HEK293 (cell line): Measurements from ENCODE around the gene RASAL2.
A peak's percentile ranks its signal among the peaks of the same experiment; 100 is the strongest.

Experiments used
- CTCF ChIA-PET: fragments of 350-600 bp; formaldehyde crosslinking; extraction: SDS; loops from one replicate; lab custom pipeline; 2021; ENCODE audit warnings: antibody characterized with exemption; lab: Yijun Ruan, JAX
- POLR2A ChIA-PET: fragments of 300-600 bp; formaldehyde crosslinking; extraction: SDS; loops from one replicate; lab custom pipeline; 2020; ENCODE audit warnings: antibody characterized with exemption, inconsistent platforms; lab: Yijun Ruan, JAX
- H3K27ac ChIP-seq: fragments of 200-500 bp; sonication (Bioruptor generic); 2 replicates; pipeline ENCODE4 v1.5.1; 2014; ENCODE audit warnings: low read depth, low read length, control low read depth, inconsistent platforms; ENCODE audit errors: extremely low read depth
- H3K36me3 ChIP-seq, 2 experiments: fragments of 200-500 bp in 1 of 2; sonication (Bioruptor generic) in 1 of 2; 1 replicate in 1 of 2; 2 replicates in 1 of 2; pipeline ENCODE4 v1.5.1; 2014 to 2017; ENCODE audit warnings: inconsistent platforms in 2 of 2, low read length in 2 of 2; ENCODE audit not compliant: control insufficient read depth in 2 of 2, insufficient read depth in 1 of 2
- H3K4me1 ChIP-seq: fragments of 200-500 bp; sonication (Bioruptor generic); 2 replicates; pipeline ENCODE4 v1.5.1; 2014; ENCODE audit warnings: mild to moderate bottlenecking, low read length, inconsistent platforms; ENCODE audit not compliant: control insufficient read depth, insufficient read depth
- H3K4me3 ChIP-seq: 2 replicates; pipeline ENCODE4 v1.5.1; 2011; ENCODE audit warnings: low read depth, mild to moderate bottlenecking, control low read depth, low read length, moderate library complexity
- H3K9me3 ChIP-seq: fragments of 200-500 bp; sonication (Bioruptor generic); 2 replicates; pipeline ENCODE4 v1.5.1; 2014; ENCODE audit warnings: low read depth, low read length, inconsistent platforms; ENCODE audit not compliant: control insufficient read depth, insufficient read depth
- BCL6B ChIP-seq: fragments of 450-650 bp; formaldehyde crosslinking; IDR thresholded peaks from 2 replicates; pipeline ENCODE4 v1.5.1; 2017; ENCODE audit warnings: missing biosample characterization, missing genetic modification characterization
- GLI2 ChIP-seq: fragments of 450-650 bp; formaldehyde crosslinking; IDR thresholded peaks from 2 replicates; pipeline ENCODE4; 2017; ENCODE audit warnings: missing biosample characterization, missing genetic modification characterization, low read depth, borderline replicate concordance
- MYNN ChIP-seq: fragments of 450-650 bp; formaldehyde crosslinking; IDR thresholded peaks from 2 replicates; pipeline ENCODE4 v1.5.1; 2016; ENCODE audit warnings: missing biosample characterization, missing genetic modification characterization, borderline replicate concordance
- SETDB1 ChIP-seq: IDR thresholded peaks from one replicate; pipeline ENCODE4 v1.6.1; 2017; ENCODE audit warnings: mild to moderate bottlenecking, low read length, moderate library complexity, mixed read lengths; ENCODE audit not compliant: insufficient read length
- ZBTB26 ChIP-seq: fragments of 450-650 bp; formaldehyde crosslinking; optimal IDR thresholded peaks from 2 replicates; pipeline ENCODE3; 2016; ENCODE audit warnings: missing biosample characterization, mild to moderate bottlenecking, missing genetic modification characterization
- ZNF169 ChIP-seq: fragments of 450-650 bp; formaldehyde crosslinking; IDR thresholded peaks from 2 replicates; pipeline ENCODE4 v1.5.1; 2016; ENCODE audit warnings: missing biosample characterization, missing genetic modification characterization
- ZNF416 ChIP-seq: fragments of 450-650 bp; formaldehyde crosslinking; IDR thresholded peaks from 2 replicates; pipeline ENCODE4 v1.5.1; 2016; ENCODE audit warnings: missing biosample characterization, missing genetic modification characterization
- ZNF549 ChIP-seq: fragments of 450-650 bp; IDR thresholded peaks from 2 replicates; pipeline ENCODE4 v1.5.1; 2018; ENCODE audit warnings: missing biosample characterization, missing genetic modification characterization, mild to moderate bottlenecking, inconsistent platforms, moderate library complexity
- ZNF624 ChIP-seq: fragments of 450-650 bp; formaldehyde crosslinking; IDR thresholded peaks from 2 replicates; pipeline ENCODE4 v1.5.1; 2017; ENCODE audit warnings: missing biosample characterization, missing genetic modification characterization
- ZNF639 ChIP-seq: fragments of 450-650 bp; formaldehyde crosslinking; IDR thresholded peaks from 2 replicates; pipeline ENCODE4 v1.5.1; 2016; ENCODE audit warnings: missing biosample characterization, missing genetic modification characterization
- ZNF704 ChIP-seq: fragments of 450-650 bp; formaldehyde crosslinking; IDR thresholded peaks from 2 replicates; pipeline ENCODE4 v1.5.1; 2016; ENCODE audit warnings: missing biosample characterization, missing genetic modification characterization
- ZSCAN23 ChIP-seq: fragments of 450-650 bp; formaldehyde crosslinking; IDR thresholded peaks from 2 replicates; pipeline ENCODE4 v1.5.1; 2016; ENCODE audit warnings: missing biosample characterization, missing genetic modification characterization

Gene RASAL2

GRCh38 chr1:178275553-178275952 lies 181.6 kb downstream of the RASAL2 start:
- ChIA-PET POLR2A (no interaction called here), CTCF (interaction anchor here (0.6 to 1.4 kb wide), 3 partner anchors 111 to 329 kb away, joined by 3 read pairs; no protein-coding TSS in a partner anchor)
- Histone ChIP-seq H3K9me3 (no peaks in the 10 kb centered on the region), H3K36me3 (no peaks in the 10 kb centered on the region), H3K4me1 (no peaks in the 10 kb centered on the region), H3K27ac (no peak overlapping the region), H3K4me3 (no peak overlapping the region)
- TF ChIP-seq ZNF416 (tag by site-specific recombination) (no peak), MYNN (tag by site-specific recombination) (no peak), ZSCAN23 (tag by site-specific recombination) (no peak)

- TF ChIP-seq BCL6B (tag by site-specific recombination) (no peak), SETDB1 (peak; percentile 43), ZBTB26 (tag by site-specific recombination) (no peak), ZNF639 (tag by site-specific recombination) (no peak), ZNF549 (tag by site-specific recombination) (no peak)
- no peaks in the 10 kb centered on the region for H3K36me3 ChIP-seq
- ChIA-PET POLR2A (no interaction called here), CTCF (interaction anchor here (0.8 to 1.5 kb wide), 3 partner anchors 22 to 246 kb away, joined by 3 read pairs; no protein-coding TSS in a partner anchor)
- H3K4me1 ChIP-seq = no peaks in the 10 kb centered on the region
- H3K4me3 ChIP-seq = no peak overlapping the region
- no peak overlapping the region for H3K27ac ChIP-seq
- H3K9me3 ChIP-seq = no peaks in the 10 kb centered on the region
Observed at GRCh38 chr1:178277793-178278530, 184.1 kb downstream of the RASAL2 start.

- POLR2A ChIA-PET = no interaction called here
- Histone ChIP-seq H3K9me3 (no peaks in the 10 kb centered on the region), H3K27ac (no peak overlapping the region)
- TF ChIP-seq ZNF624 (tag by site-specific recombination) (no peak), ZNF169 (tag by site-specific recombination) (no peak), GLI2 (tag by site-specific recombination) (no peak), ZNF704 (tag by site-specific recombination) (no peak)
- TF ChIP-seq, all 188 proteins: peak for 0
- H3K36me3 ChIP-seq = no peaks in the 10 kb centered on the region
- CTCF ChIA-PET = interaction anchor here (0.5 to 1.3 kb wide), 2 partner anchors 21 to 66 kb away, joined by 3 read pairs; no protein-coding TSS in a partner anchor
- no peak overlapping the region for H3K4me3 ChIP-seq
- H3K4me1 ChIP-seq = no peaks in the 10 kb centered on the region
Observed at GRCh38 chr1:178278916-178279686, 185.2 kb downstream of the RASAL2 start.
